Astrocyte of the spinal cord (primary cell): ENCODE results near the gene DZIP1L.
"Not testable (repeated sequence)": the region's sequence is repeated elsewhere in the genome, so short reads cannot be mapped to it uniquely, and the experiment has no call there.

Source experiments
- DNase-seq: peaks from one replicate; pipeline ENCODE4 v3.0.0; 2011; ENCODE audit warnings: low read depth, low spot score
- H3K4me3 ChIP-seq: 2 replicates; pipeline ENCODE4 v1.5.1; 2011; ENCODE audit warnings: low read depth, mild to moderate bottlenecking, low read length, moderate library complexity
- CTCF ChIP-seq: IDR thresholded peaks from 2 replicates; pipeline ENCODE4 v1.5.1; 2012; ENCODE audit warnings: low read depth, mild to moderate bottlenecking, low read length, inconsistent platforms
- in situ Hi-C: cut with HindIII; loops from 2 replicates; pipeline ENCODE4 v1.10.0; 2017; ENCODE audit warnings: low sequenced_read_pairs

DZIP1L gene

DNA sequence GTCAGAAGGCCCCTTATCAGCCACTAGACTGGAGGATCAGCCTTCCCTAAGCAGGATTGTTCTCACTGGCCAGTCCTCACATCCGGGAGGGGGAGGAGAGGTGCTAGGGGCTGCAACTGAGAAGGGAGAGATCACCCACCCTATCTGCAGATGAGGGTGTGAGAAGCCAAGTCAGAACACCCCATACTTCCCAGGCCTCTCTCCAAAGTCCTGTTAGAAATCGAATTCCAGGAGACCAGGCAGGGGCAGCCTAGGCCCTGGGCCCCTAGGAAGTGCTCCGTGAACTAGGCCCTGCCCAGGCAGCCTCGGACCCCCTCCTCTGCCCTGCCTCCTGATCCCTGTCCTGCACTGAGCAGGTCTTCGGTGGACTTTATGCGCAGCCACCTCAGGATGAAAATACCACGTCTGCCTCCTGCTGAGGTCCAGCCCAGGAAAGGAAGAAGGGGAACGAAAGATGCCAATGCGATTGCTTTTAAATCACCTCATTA lies 933 bp downstream of the DZIP1L start:
- TF ChIP-seq CTCF = no peak
- in situ Hi-C loops = no loop called here
- DNase-seq = peak; percentile 39
- peak overlapping the region; percentile 80 for H3K4me3 ChIP-seq

DNA sequence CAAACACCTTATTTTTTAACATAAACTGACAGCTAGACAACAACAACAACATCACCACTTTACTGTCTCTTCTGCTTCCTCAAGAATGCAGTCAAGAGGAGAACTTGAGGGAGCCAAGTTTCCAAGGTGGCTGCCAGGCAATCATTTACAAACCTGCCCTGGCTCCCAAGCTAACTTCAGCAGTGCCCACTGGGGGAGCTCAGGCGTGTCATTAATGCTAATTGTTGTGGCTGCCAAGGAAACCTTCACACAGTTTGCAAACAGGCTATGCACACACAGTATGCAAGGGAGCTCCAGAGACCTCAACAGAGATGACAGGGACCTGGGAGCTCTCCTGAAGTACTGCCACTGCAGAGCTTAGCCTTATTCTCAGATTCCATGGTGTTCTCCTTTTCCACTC lies 2.1 kb downstream of the DZIP1L start:
- H3K4me3 ChIP-seq = no peak overlapping the region
- in situ Hi-C loops = no loop called here
- DNase-seq = peak; percentile 19
- TF ChIP-seq CTCF = no peak

GRCh38 chr3:138112362-138112761 lies 3.0 kb downstream of the DZIP1L start:
- DNase-seq = no peak
- no peak overlapping the region for H3K4me3 ChIP-seq
- in situ Hi-C loops = no loop called here
- TF ChIP-seq CTCF = no peak

- H3K4me3 ChIP-seq = no peak overlapping the region
- no peak for DNase-seq
- in situ Hi-C loops = no loop called here
- no peak for TF ChIP-seq CTCF
Measured at GRCh38 chr3:138105598-138105997, 9.8 kb downstream of the DZIP1L start.

DNA sequence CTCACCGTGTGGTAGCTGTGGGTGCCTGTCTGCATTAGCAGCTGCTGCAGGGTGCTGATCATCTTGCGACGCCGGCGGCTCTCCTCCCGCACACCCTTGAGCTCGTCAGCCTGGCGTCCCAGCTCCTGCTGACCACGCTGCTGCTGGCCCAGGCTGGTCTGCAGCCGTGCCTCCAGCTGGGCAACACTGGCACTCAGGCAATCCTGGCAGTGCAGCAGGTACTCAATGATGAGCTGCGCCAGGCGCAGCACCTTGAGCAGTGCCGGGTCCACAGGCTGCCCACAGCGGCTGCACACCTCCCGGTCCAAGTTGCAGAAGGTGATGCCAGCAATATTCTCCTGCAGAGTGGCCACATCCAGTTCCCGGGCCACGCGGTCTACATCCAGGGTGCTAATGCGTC lies 11.9 kb downstream of the DZIP1L start:
- no peak for DNase-seq
- in situ Hi-C loops = no loop called here
- H3K4me3 ChIP-seq = no peak overlapping the region
- TF ChIP-seq CTCF = no peak

GRCh38 chr3:138101351-138101940 lies 14.0 kb downstream of the DZIP1L start:
- peak; percentile 33 for TF ChIP-seq CTCF

More at GRCh38 chr3:138101351-138101940, 14.0 kb downstream of the DZIP1L start:
- DNase-seq, in situ Hi-C loops, H3K4me3 ChIP-seq: not testable (repeated sequence)
